Measurements from ENCODE around the gene TMEM151A.
"Not testable (repeated sequence)": the region's sequence is repeated elsewhere in the genome, so short reads cannot be mapped to it uniquely, and the experiment has no call there.

The TMEM151A gene

GRCh38 chr11:66291706-66292542 is at the start of gene TMEM151A:
Gene TMEM151A, plus strand, starts transcription at chr11:66291894. Its CDS starts 120 bp downstream, at chr11:66292014.
- Histone ChIP-seq H3K9ac (ENCODE audit: low read depth, low read length) (peak within 1 kb of the TSS; percentile 50; the same call in 1 of the 2 replicates), H3K9me3 (ENCODE audit: control insufficient read depth, insufficient read depth, low read length) (no peaks in the 10 kb centered on the region), H3K4me1 (ENCODE audit: insufficient read depth, low read length) (peaks cover 6% of the 10 kb centered on the region; the same call in 1 of the 2 replicates), H3K36me3 (ENCODE audit: insufficient read depth, low read length) (no peaks in the 10 kb centered on the region)

GRCh38 chr11:66242095-66242765 is 49.5 kb upstream of the TMEM151A start:
- H3K36me3 ChIP-seq (ENCODE audit: insufficient read depth, low read length) = no peaks in the 10 kb centered on the region
- no peaks in the 10 kb centered on the region for H3K4me1 ChIP-seq (ENCODE audit: insufficient read depth, low read length)
- no peaks in the 10 kb centered on the region for H3K9me3 ChIP-seq (ENCODE audit: control insufficient read depth, insufficient read depth, low read length)
- H3K9ac ChIP-seq (ENCODE audit: low read depth, low read length) = no peak overlapping the region

GRCh38 chr11:66243782-66244535 is 47.7 kb upstream of the TMEM151A start:
- H3K4me1 ChIP-seq (ENCODE audit: insufficient read depth, low read length) = no peaks in the 10 kb centered on the region
- no peaks in the 10 kb centered on the region for H3K9me3 ChIP-seq (ENCODE audit: control insufficient read depth, insufficient read depth, low read length)
- H3K9ac ChIP-seq (ENCODE audit: low read depth, low read length) = no peak overlapping the region
- no peaks in the 10 kb centered on the region for H3K36me3 ChIP-seq (ENCODE audit: insufficient read depth, low read length)

- no peak overlapping the region for H3K9ac ChIP-seq (ENCODE audit: low read depth, low read length)
- no peaks in the 10 kb centered on the region for H3K4me1 ChIP-seq (ENCODE audit: insufficient read depth, low read length)
- no peaks in the 10 kb centered on the region for H3K9me3 ChIP-seq (ENCODE audit: control insufficient read depth, insufficient read depth, low read length)
- H3K36me3 ChIP-seq (ENCODE audit: insufficient read depth, low read length) = no peaks in the 10 kb centered on the region
Observed at GRCh38 chr11:66247295-66247694, 44.4 kb upstream of the TMEM151A start.

- H3K9me3 ChIP-seq (ENCODE audit: control insufficient read depth, insufficient read depth, low read length) = no peaks in the 10 kb centered on the region
- no peaks in the 10 kb centered on the region for H3K36me3 ChIP-seq (ENCODE audit: insufficient read depth, low read length)
- no peak overlapping the region for H3K9ac ChIP-seq (ENCODE audit: low read depth, low read length)
- no peaks in the 10 kb centered on the region for H3K4me1 ChIP-seq (ENCODE audit: insufficient read depth, low read length)
Observed at GRCh38 chr11:66247801-66248200, 43.9 kb upstream of the TMEM151A start.

- Histone ChIP-seq H3K4me1 (ENCODE audit: insufficient read depth, low read length) (no peaks in the 10 kb centered on the region), H3K9ac (ENCODE audit: low read depth, low read length) (no peak overlapping the region)
Observed at GRCh38 chr11:66248903-66249302, 42.8 kb upstream of the TMEM151A start.

GRCh38 chr11:66251809-66252208 is 39.9 kb upstream of the TMEM151A start:
- Histone ChIP-seq H3K4me1 (ENCODE audit: insufficient read depth, low read length) (peaks cover 4% of the 10 kb centered on the region), H3K9ac (ENCODE audit: low read depth, low read length) (no peak overlapping the region), H3K36me3 (ENCODE audit: insufficient read depth, low read length) (no peaks in the 10 kb centered on the region), H3K9me3 (ENCODE audit: control insufficient read depth, insufficient read depth, low read length) (no peaks in the 10 kb centered on the region)

More at GRCh38 chr11:66248903-66249302, 42.8 kb upstream of the TMEM151A start:
- no peaks in the 10 kb centered on the region for H3K9me3 ChIP-seq (ENCODE audit: control insufficient read depth, insufficient read depth, low read length)
- no peaks in the 10 kb centered on the region for H3K36me3 ChIP-seq (ENCODE audit: insufficient read depth, low read length)

GRCh38 chr11:66253081-66253480 is 38.6 kb upstream of the TMEM151A start:
- H3K9ac ChIP-seq (ENCODE audit: low read depth, low read length); H3K36me3 ChIP-seq (ENCODE audit: insufficient read depth, low read length); H3K4me1 ChIP-seq (ENCODE audit: insufficient read depth, low read length); H3K9me3 ChIP-seq (ENCODE audit: control insufficient read depth, insufficient read depth, low read length): not testable (repeated sequence)

GRCh38 chr11:66258473-66258893 is 33.2 kb upstream of the TMEM151A start:
- H3K9me3 ChIP-seq (ENCODE audit: control insufficient read depth, insufficient read depth, low read length) = no peaks in the 10 kb centered on the region
- H3K9ac ChIP-seq (ENCODE audit: low read depth, low read length) = peak overlapping the region; percentile 81
- peaks cover 7% of the 10 kb centered on the region for H3K4me1 ChIP-seq (ENCODE audit: insufficient read depth, low read length)
- H3K36me3 ChIP-seq (ENCODE audit: insufficient read depth, low read length) = no peaks in the 10 kb centered on the region

- Histone ChIP-seq H3K4me1 (ENCODE audit: insufficient read depth, low read length) (peaks cover 7% of the 10 kb centered on the region), H3K9me3 (ENCODE audit: control insufficient read depth, insufficient read depth, low read length) (no peaks in the 10 kb centered on the region), H3K9ac (ENCODE audit: low read depth, low read length) (no peak overlapping the region), H3K36me3 (ENCODE audit: insufficient read depth, low read length) (no peaks in the 10 kb centered on the region)
Observed at GRCh38 chr11:66259225-66259624, 32.5 kb upstream of the TMEM151A start.

- Histone ChIP-seq H3K36me3 (ENCODE audit: insufficient read depth, low read length) (no peaks in the 10 kb centered on the region), H3K4me1 (ENCODE audit: insufficient read depth, low read length) (peaks cover 7% of the 10 kb centered on the region), H3K9me3 (ENCODE audit: control insufficient read depth, insufficient read depth, low read length) (no peaks in the 10 kb centered on the region), H3K9ac (ENCODE audit: low read depth, low read length) (no peak overlapping the region)
Observed at GRCh38 chr11:66259956-66260355, 31.7 kb upstream of the TMEM151A start.

GRCh38 chr11:66261578-66261977 is 30.1 kb upstream of the TMEM151A start:
- H3K9ac ChIP-seq (ENCODE audit: low read depth, low read length) = no peak overlapping the region
- no peaks in the 10 kb centered on the region for H3K9me3 ChIP-seq (ENCODE audit: control insufficient read depth, insufficient read depth, low read length)
- peaks cover 5% of the 10 kb centered on the region for H3K4me1 ChIP-seq (ENCODE audit: insufficient read depth, low read length)
- no peaks in the 10 kb centered on the region for H3K36me3 ChIP-seq (ENCODE audit: insufficient read depth, low read length)

- no peak overlapping the region for H3K9ac ChIP-seq (ENCODE audit: low read depth, low read length)
- H3K36me3 ChIP-seq (ENCODE audit: insufficient read depth, low read length) = no peaks in the 10 kb centered on the region
- no peaks in the 10 kb centered on the region for H3K9me3 ChIP-seq (ENCODE audit: control insufficient read depth, insufficient read depth, low read length)
- H3K4me1 ChIP-seq (ENCODE audit: insufficient read depth, low read length) = peaks cover 3% of the 10 kb centered on the region; the same call in 1 of the 2 replicates
Observed at GRCh38 chr11:66262191-66262590, 29.5 kb upstream of the TMEM151A start.

- H3K9me3 ChIP-seq (ENCODE audit: control insufficient read depth, insufficient read depth, low read length) = no peaks in the 10 kb centered on the region
- H3K36me3 ChIP-seq (ENCODE audit: insufficient read depth, low read length) = no peaks in the 10 kb centered on the region
Observed at GRCh38 chr11:66262696-66263095, 29.0 kb upstream of the TMEM151A start.

More at GRCh38 chr11:66262696-66263095, 29.0 kb upstream of the TMEM151A start:
- H3K4me1 ChIP-seq (ENCODE audit: insufficient read depth, low read length) = peaks cover 3% of the 10 kb centered on the region; the same call in 1 of the 2 replicates
- no peak overlapping the region for H3K9ac ChIP-seq (ENCODE audit: low read depth, low read length)
